H9 (cell line): Measurements from ENCODE around the gene SLC4A3. TPM values are rescaled to one million over a fixed set of nuclear protein-coding genes. Genes with fewer than 3 reads are reported as not detected.

Source experiments
- DNase-seq: peaks from one replicate; pipeline ENCODE4 v3.0.0-alpha.2; 2017
- H2AFZ ChIP-seq: one replicate; pipeline ENCODE4 v1.6.1; 2013; ENCODE audit warnings: mild to moderate bottlenecking, low read length, control low read depth, moderate library complexity
- H2AK5ac ChIP-seq: 2 replicates; pipeline ENCODE4 v1.6.1; 2013; ENCODE audit warnings: low read length, control low read depth, mixed read lengths; ENCODE audit not compliant: insufficient read length
- H2BK120ac ChIP-seq: one replicate; pipeline ENCODE4 v1.6.1; 2013; ENCODE audit warnings: low read depth, mild to moderate bottlenecking, low read length, control low read depth, inconsistent platforms; ENCODE audit not compliant: poor library complexity, severe bottlenecking
- H2BK12ac ChIP-seq: 2 replicates; pipeline ENCODE4 v1.6.1; 2013; ENCODE audit warnings: low read length, control low read depth, mixed read lengths, low read depth; ENCODE audit not compliant: insufficient read length
- H2BK15ac ChIP-seq: 2 replicates; pipeline ENCODE4 v1.6.1; 2013; ENCODE audit warnings: low read depth, low read length, control low read depth
- H2BK20ac ChIP-seq: one replicate; pipeline ENCODE4 v1.6.1; 2013; ENCODE audit warnings: low read depth, mild to moderate bottlenecking, low read length, control low read depth, inconsistent platforms; ENCODE audit not compliant: poor library complexity, severe bottlenecking
- H2BK5ac ChIP-seq: 2 replicates; pipeline ENCODE4 v1.6.1; 2013; ENCODE audit warnings: low read length, control low read depth, mixed read lengths; ENCODE audit not compliant: insufficient read length
- H3K14ac ChIP-seq: 2 replicates; pipeline ENCODE4 v1.6.1; 2013; ENCODE audit warnings: low read length, control low read depth; ENCODE audit not compliant: insufficient read depth
- H3K18ac ChIP-seq: 2 replicates; pipeline ENCODE4 v1.6.1; 2013; ENCODE audit warnings: low read depth, mild to moderate bottlenecking, mixed read lengths, low read length, control low read depth; ENCODE audit not compliant: insufficient read length
- H3K23ac ChIP-seq: 2 replicates; pipeline ENCODE4 v1.6.1; 2013; ENCODE audit warnings: low read length, control low read depth, mixed read lengths, low read depth; ENCODE audit not compliant: insufficient read length
- H3K23me2 ChIP-seq: 2 replicates; pipeline ENCODE4 v1.6.1; 2013; ENCODE audit warnings: low read depth, mild to moderate bottlenecking, mixed read lengths, low read length, control low read depth; ENCODE audit not compliant: insufficient read length, poor library complexity, severe bottlenecking
- H3K27ac ChIP-seq: 2 replicates; pipeline ENCODE4 v1.5.1; 2013; ENCODE audit warnings: low read length, control low read depth, mixed read lengths, low read depth; ENCODE audit not compliant: insufficient read length
- H3K27me3 ChIP-seq: 2 replicates; pipeline ENCODE4 v1.6.1; 2013; ENCODE audit warnings: low read length, control low read depth, inconsistent platforms; ENCODE audit not compliant: insufficient read depth
- H3K4ac ChIP-seq: 2 replicates; pipeline ENCODE4 v1.6.1; 2013; ENCODE audit warnings: low read depth, mild to moderate bottlenecking, control low read depth, inconsistent platforms, low read length, moderate library complexity
- H3K4me1 ChIP-seq: 2 replicates; pipeline ENCODE4 v1.6.1; 2013; ENCODE audit warnings: low read length, control low read depth, inconsistent platforms; ENCODE audit not compliant: insufficient read depth
- H3K4me2 ChIP-seq: 2 replicates; pipeline ENCODE4 v1.6.1; 2013; ENCODE audit warnings: low read length, control low read depth, mixed read lengths; ENCODE audit not compliant: insufficient read length, insufficient read depth
- H3K56ac ChIP-seq: 2 replicates; pipeline ENCODE4 v1.6.1; 2013; ENCODE audit warnings: low read depth, mild to moderate bottlenecking, mixed read lengths, low read length, control low read depth; ENCODE audit not compliant: insufficient read length
- H3K79me1 ChIP-seq: 2 replicates; pipeline ENCODE4 v1.6.1; 2013; ENCODE audit warnings: low read depth, mild to moderate bottlenecking, moderate library complexity, low read length, control low read depth, inconsistent platforms; ENCODE audit not compliant: insufficient read depth, poor library complexity, severe bottlenecking
- H3K79me2 ChIP-seq: 2 replicates; pipeline ENCODE4 v1.6.1; 2013; ENCODE audit warnings: low read length, control low read depth, inconsistent platforms; ENCODE audit not compliant: insufficient read depth
- H3K9ac ChIP-seq: 2 replicates; pipeline ENCODE4 v1.6.1; 2013; ENCODE audit warnings: low read length, control low read depth, mixed read lengths; ENCODE audit not compliant: insufficient read length; ENCODE audit errors: extremely low read depth
- H3K9me3 ChIP-seq: one replicate; pipeline ENCODE4 v1.6.1; 2013; ENCODE audit warnings: low read depth, low read length, inconsistent platforms; ENCODE audit not compliant: control insufficient read depth
- H3T11ph ChIP-seq: one replicate; pipeline ENCODE4 v1.6.1; 2013; ENCODE audit warnings: mild to moderate bottlenecking, low read length, control low read depth, inconsistent platforms
- H4K20me1 ChIP-seq: one replicate; pipeline ENCODE4 v1.6.1; 2013; ENCODE audit not compliant: control insufficient read depth, insufficient read length, insufficient read depth
- H4K5ac ChIP-seq: 2 replicates; pipeline ENCODE4 v1.6.1; 2013; ENCODE audit warnings: low read depth, mild to moderate bottlenecking, mixed read lengths, low read length, control low read depth; ENCODE audit not compliant: insufficient read length
- H4K8ac ChIP-seq: replicated peaks from 2 replicates; pipeline ENCODE4 v1.6.1; 2013; ENCODE audit warnings: low read length, control low read depth, mixed read lengths, low read depth; ENCODE audit not compliant: insufficient read length
- H4K91ac ChIP-seq: 2 replicates; pipeline ENCODE4 v1.6.1; 2013; ENCODE audit warnings: low read depth, mild to moderate bottlenecking, moderate library complexity, mixed read lengths, low read length, control low read depth; ENCODE audit not compliant: insufficient read length
- H3K27ac Mint-ChIP-seq, 3 experiments: 2 replicates in 2 of 3; 3 replicates in 1 of 3; pipeline ENCODE4 v1.8.0; 2020 to 2021; ENCODE audit warnings: mixed read lengths in 3 of 3, mild to moderate bottlenecking in 1 of 3, moderate library complexity in 1 of 3
- H3K27me3 Mint-ChIP-seq: 2 replicates; pipeline ENCODE4 v1.8.0; 2021; ENCODE audit warnings: low read depth, mild to moderate bottlenecking, moderate library complexity, mixed read lengths
- H3K36me3 Mint-ChIP-seq, 3 experiments: 2 replicates in 2 of 3; 3 replicates in 1 of 3; pipeline ENCODE4 v1.8.0; 2020 to 2021; ENCODE audit warnings: low read depth in 3 of 3, mixed read lengths in 3 of 3; ENCODE audit not compliant: insufficient read depth in 1 of 3
- H3K4me1 Mint-ChIP-seq, 2 experiments: 2 replicates each; pipeline ENCODE4 v1.8.0; 2020; ENCODE audit warnings: mixed read lengths in 2 of 2
- H3K4me3 Mint-ChIP-seq, 2 experiments: 2 replicates in 1 of 2; 3 replicates in 1 of 2; pipeline ENCODE4 v1.8.0; 2020 to 2021; ENCODE audit warnings: mild to moderate bottlenecking in 2 of 2, mixed read lengths in 2 of 2, moderate library complexity in 1 of 2
- H3K9me3 Mint-ChIP-seq, 2 experiments: 2 replicates in 1 of 2; 3 replicates in 1 of 2; pipeline ENCODE4 v1.8.0; 2020; ENCODE audit warnings: mild to moderate bottlenecking in 2 of 2, mixed read lengths in 2 of 2, moderate library complexity in 1 of 2
- CTCF ChIP-seq: fragments of 200-600 bp; sonication (generic); conservative IDR thresholded peaks from 3 replicates; pipeline ENCODE4 v1.8.0; 2021; ENCODE audit warnings: antibody characterized with exemption, mild to moderate bottlenecking
- WGBS: extraction: QIAGEN DNeasy Blood & Tissue Kit; methylation state at CpG from one replicate; pipeline ENCODE4 v1.1.7; 2013; ENCODE audit warnings: missing lambda C conversion rate, low lambda C conversion rate, mixed read lengths; ENCODE audit not compliant: insufficient read length; ENCODE audit errors: extremely low coverage; 5-methylcytosine and 5-hydroxymethylcytosine counted together
- total RNA-seq: library from RNA; stranded (reverse); gene quantifications from 2 replicates; pipeline ENCODE4 v1.2.1, GENCODE V29; 2021

Gene SLC4A3
- total RNA-seq, 1 experiment from 2014 or later = 11.1 TPM

- no peak for DNase-seq
- H3K14ac ChIP-seq = no peak overlapping the region
- no peak overlapping the region for H3K4me2 ChIP-seq
- H4K8ac ChIP-seq = no peak overlapping the region
- TF ChIP-seq CTCF = no peak
- no peak overlapping the region for H2BK20ac ChIP-seq
- H3K56ac ChIP-seq = no peak overlapping the region
- no peaks in the 10 kb centered on the region for H3K79me1 ChIP-seq
- no peaks in the 10 kb centered on the region for H4K20me1 ChIP-seq
- Mint-ChIP-seq H3K4me1 (peaks cover 4 to 8% of the 10 kb centered on the region in 2 experiments; a peak in 3 of 4 replicates), H3K4me3 (no peak overlapping the region), H3K9me3 (no peaks in the 10 kb centered on the region; a peak in 1 of 5 replicates), H3K27ac (no peak overlapping the region), H3K36me3 (no peaks in the 10 kb centered on the region), H3K27me3 (peaks cover 19% of the 10 kb centered on the region)
- 0 out of 2 replicates have a peak, but pooled peaks cover 3% of the 10 kb centered on the region for H3K4me1 ChIP-seq
- no peak overlapping the region for H4K5ac ChIP-seq
- H2BK12ac ChIP-seq = no peak overlapping the region
- H3K4ac ChIP-seq = no peak overlapping the region
- H3K27me3 ChIP-seq = no peaks in the 10 kb centered on the region
- H2AFZ ChIP-seq = no peak overlapping the region
- no peaks in the 10 kb centered on the region for H3K9me3 ChIP-seq
- no peak overlapping the region for H3K23ac ChIP-seq
- H2BK5ac ChIP-seq = no peak overlapping the region
- H2AK5ac ChIP-seq = no peak overlapping the region
- no peak overlapping the region for H2BK15ac ChIP-seq
- H4K91ac ChIP-seq = no peak overlapping the region
- H3K9ac ChIP-seq = no peak overlapping the region
- no peaks in the 10 kb centered on the region for H3K23me2 ChIP-seq
- no peaks in the 10 kb centered on the region for H3K79me2 ChIP-seq
- H2BK120ac ChIP-seq = no peak overlapping the region
- H3T11ph ChIP-seq = no peak overlapping the region
- H3K18ac ChIP-seq = no peak overlapping the region
- H3K27ac ChIP-seq = no peak overlapping the region
- WGBS = no CpG with 5 or more reads among the region's 4 CpGs
These were observed 5.5 kb upstream of the SLC4A3 start for GRCh38 chr2:219621935-219622334.
